ENCODE data around the gene TRIM28. TPM values are rescaled to one million over a fixed set of nuclear protein-coding genes. Genes with fewer than 3 reads are reported as not detected.

TRIM28 gene
- polyA plus RNA-seq, 1 donor from 2014 or later, result 256 TPM

DNA sequence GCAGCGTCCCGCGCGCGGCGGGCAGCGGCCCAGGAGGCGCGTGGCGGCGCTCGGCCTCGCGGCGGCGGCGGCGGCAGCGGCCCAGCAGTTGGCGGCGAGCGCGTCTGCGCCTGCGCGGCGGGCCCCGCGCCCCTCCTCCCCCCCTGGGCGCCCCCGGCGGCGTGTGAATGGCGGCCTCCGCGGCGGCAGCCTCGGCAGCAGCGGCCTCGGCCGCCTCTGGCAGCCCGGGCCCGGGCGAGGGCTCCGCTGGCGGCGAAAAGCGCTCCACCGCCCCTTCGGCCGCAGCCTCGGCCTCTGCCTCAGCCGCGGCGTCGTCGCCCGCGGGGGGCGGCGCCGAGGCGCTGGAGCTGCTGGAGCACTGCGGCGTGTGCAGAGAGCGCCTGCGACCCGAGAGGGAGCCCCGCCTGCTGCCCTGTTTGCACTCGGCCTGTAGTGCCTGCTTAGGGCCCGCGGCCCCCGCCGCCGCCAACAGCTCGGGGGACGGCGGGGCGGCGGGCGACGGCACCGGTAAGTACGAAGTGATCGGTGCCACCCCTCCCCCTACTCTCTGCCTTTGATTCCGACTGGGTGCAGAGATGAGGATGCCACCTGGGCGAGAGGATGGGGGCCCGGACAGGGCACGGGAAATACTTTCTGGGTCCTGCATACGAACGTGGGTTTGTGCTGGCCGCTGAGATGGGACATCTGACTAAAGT, 874 bp downstream of the TRIM28 start:
- H3K27ac ChIP-seq (ENCODE audit: low read length), result peak overlapping the region; percentile 77
- H3K9me3 ChIP-seq (ENCODE audit: low read length), result no peaks in the 10 kb centered on the region
- H2AFZ ChIP-seq (ENCODE audit: low read depth, low read length), result no peak overlapping the region
- H3K9me2 ChIP-seq (ENCODE audit: insufficient read depth, low read length), result no peaks in the 10 kb centered on the region
- TF ChIP-seq POLR2AphosphoS5 (IDR thresholded peaks at IDR 0.05) (no peak), CTCF (IDR thresholded peaks at IDR 0.05; ENCODE audit: poor library complexity, severe bottlenecking) (peak; percentile 14)
- H3K79me2 ChIP-seq (replicated peaks; ENCODE audit: insufficient read depth, low read length), result peaks cover 33% of the 10 kb centered on the region
- peak overlapping the region; percentile 96 for H3K4me3 ChIP-seq (ENCODE audit: low read length)
- H3K4me2 ChIP-seq (ENCODE audit: low read length), result peak overlapping the region; percentile 72
- H3K27me3 ChIP-seq (ENCODE audit: insufficient read depth, low read depth, low read length), result peaks cover 4% of the 10 kb centered on the region
- H3K36me3 ChIP-seq (ENCODE audit: insufficient read depth, low read length), result no peaks in the 10 kb centered on the region
- H3F3A ChIP-seq (ENCODE audit: insufficient read depth, low read length, poor library complexity, severe bottlenecking), result no peaks in the 10 kb centered on the region
- H3K9ac ChIP-seq (ENCODE audit: low read length), result peak overlapping the region; percentile 81
- H4K20me1 ChIP-seq (ENCODE audit: insufficient read depth), result peaks cover 39% of the 10 kb centered on the region

GRCh38 chr19:58545286-58546018, 1.6 kb downstream of the TRIM28 start:
- Histone ChIP-seq H3K9me2 (ENCODE audit: insufficient read depth, low read length) (no peaks in the 10 kb centered on the region), H3K36me3 (ENCODE audit: insufficient read depth, low read length) (no peaks in the 10 kb centered on the region), H3K4me3 (ENCODE audit: low read length) (peak overlapping the region; percentile 96), H3K9me3 (ENCODE audit: low read length) (no peaks in the 10 kb centered on the region), H2AFZ (ENCODE audit: low read depth, low read length) (no peak overlapping the region), H4K20me1 (ENCODE audit: insufficient read depth) (peaks cover 39% of the 10 kb centered on the region), H3K79me2 (replicated peaks; ENCODE audit: insufficient read depth, low read length) (peaks cover 33% of the 10 kb centered on the region), H3K4me2 (ENCODE audit: low read length) (peak overlapping the region; percentile 72), H3F3A (ENCODE audit: insufficient read depth, low read length, poor library complexity, severe bottlenecking) (no peaks in the 10 kb centered on the region), H3K27me3 (ENCODE audit: insufficient read depth, low read depth, low read length) (peaks cover 2% of the 10 kb centered on the region), H3K9ac (ENCODE audit: low read length) (peak overlapping the region; percentile 81), H3K27ac (ENCODE audit: low read length) (peak overlapping the region; percentile 71)
- TF ChIP-seq RAD21 (conservative IDR thresholded peaks at IDR 0.05), result no peak
- no peak for TF ChIP-seq EP300 (conservative IDR thresholded peaks at IDR 0.05; ENCODE audit: poor library complexity, severe bottlenecking)
- TF ChIP-seq POLR2AphosphoS5 (IDR thresholded peaks at IDR 0.05), result no peak
- no peak for TF ChIP-seq TAF1 (IDR thresholded peaks at IDR 0.05; ENCODE audit: low read depth)
- TF ChIP-seq EZH2 (IDR thresholded peaks at IDR 0.05; ENCODE audit: borderline replicate concordance, insufficient read depth, low read length, poor library complexity, severe bottlenecking), result no peak
- TF ChIP-seq, protein P1, sequence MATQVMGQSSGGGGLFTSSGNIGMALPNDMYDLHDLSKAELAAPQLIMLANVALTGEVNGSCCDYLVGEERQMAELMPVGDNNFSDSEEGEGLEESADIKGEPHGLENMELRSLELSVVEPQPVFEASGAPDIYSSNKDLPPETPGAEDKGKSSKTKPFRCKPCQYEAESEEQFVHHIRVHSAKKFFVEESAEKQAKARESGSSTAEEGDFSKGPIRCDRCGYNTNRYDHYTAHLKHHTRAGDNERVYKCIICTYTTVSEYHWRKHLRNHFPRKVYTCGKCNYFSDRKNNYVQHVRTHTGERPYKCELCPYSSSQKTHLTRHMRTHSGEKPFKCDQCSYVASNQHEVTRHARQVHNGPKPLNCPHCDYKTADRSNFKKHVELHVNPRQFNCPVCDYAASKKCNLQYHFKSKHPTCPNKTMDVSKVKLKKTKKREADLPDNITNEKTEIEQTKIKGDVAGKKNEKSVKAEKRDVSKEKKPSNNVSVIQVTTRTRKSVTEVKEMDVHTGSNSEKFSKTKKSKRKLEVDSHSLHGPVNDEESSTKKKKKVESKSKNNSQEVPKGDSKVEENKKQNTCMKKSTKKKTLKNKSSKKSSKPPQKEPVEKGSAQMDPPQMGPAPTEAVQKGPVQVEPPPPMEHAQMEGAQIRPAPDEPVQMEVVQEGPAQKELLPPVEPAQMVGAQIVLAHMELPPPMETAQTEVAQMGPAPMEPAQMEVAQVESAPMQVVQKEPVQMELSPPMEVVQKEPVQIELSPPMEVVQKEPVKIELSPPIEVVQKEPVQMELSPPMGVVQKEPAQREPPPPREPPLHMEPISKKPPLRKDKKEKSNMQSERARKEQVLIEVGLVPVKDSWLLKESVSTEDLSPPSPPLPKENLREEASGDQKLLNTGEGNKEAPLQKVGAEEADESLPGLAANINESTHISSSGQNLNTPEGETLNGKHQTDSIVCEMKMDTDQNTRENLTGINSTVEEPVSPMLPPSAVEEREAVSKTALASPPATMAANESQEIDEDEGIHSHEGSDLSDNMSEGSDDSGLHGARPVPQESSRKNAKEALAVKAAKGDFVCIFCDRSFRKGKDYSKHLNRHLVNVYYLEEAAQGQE (IDR thresholded peaks at IDR 0.05; ENCODE audit: borderline replicate concordance), result no peak
- TF ChIP-seq CTCF (IDR thresholded peaks at IDR 0.05; ENCODE audit: poor library complexity, severe bottlenecking), result no peak
- TF ChIP-seq SMC3 (conservative IDR thresholded peaks at IDR 0.05; ENCODE audit: poor library complexity), result no peak
- no peak for TF ChIP-seq MXI1 (conservative IDR thresholded peaks at IDR 0.05; ENCODE audit: poor library complexity, severe bottlenecking)
